ENCODE results near the gene SMIM24. TPM values are rescaled to one million over a fixed set of nuclear protein-coding genes. Genes with fewer than 3 reads are reported as not detected.

SMIM24 gene
- total RNA-seq, 1 experiment from 2014 or later, result 1.9 TPM

DNA sequence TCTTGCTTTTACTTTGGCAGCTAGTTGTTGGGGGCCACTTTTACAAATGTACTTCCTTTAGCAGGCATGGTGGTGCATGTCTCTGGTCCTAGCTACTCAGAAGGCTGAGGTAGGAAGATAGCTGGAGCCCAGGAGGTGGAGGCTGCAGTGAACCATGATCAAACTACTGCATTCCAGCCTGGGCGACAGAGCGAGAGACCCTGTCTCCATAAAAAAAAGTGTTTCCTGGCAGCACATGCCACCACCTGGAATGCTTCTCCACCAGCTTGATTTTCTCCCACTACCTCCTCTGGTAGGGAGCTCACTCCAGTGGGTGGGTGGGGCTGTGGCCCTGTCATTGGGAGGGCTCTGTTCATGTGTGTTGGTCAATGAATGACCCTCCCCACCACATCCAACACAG lies 38.3 kb upstream of the SMIM24 start:
- Histone ChIP-seq H4K20me1 (ENCODE audit: control insufficient read depth, insufficient read depth, insufficient read length) (no peaks in the 10 kb centered on the region), H2BK5ac (ENCODE audit: insufficient read length, low read length) (no peak overlapping the region), H4K5ac (ENCODE audit: insufficient read length, low read depth, low read length) (no peak overlapping the region), H4K8ac (replicated peaks; ENCODE audit: insufficient read length, low read depth, low read length) (no peak overlapping the region), H3K4ac (ENCODE audit: low read depth, low read length) (no peak overlapping the region), H2AFZ (ENCODE audit: low read length) (no peak overlapping the region), H3K18ac (ENCODE audit: insufficient read length, low read depth, low read length) (peak overlapping the region; percentile 19), H3K14ac (ENCODE audit: insufficient read depth, low read length) (peak overlapping the region; percentile 73; the same call in 1 of the 2 replicates), H3K27me3 (ENCODE audit: insufficient read depth, low read length) (no peaks in the 10 kb centered on the region), H2BK20ac (ENCODE audit: low read depth, low read length, poor library complexity, severe bottlenecking) (no peak overlapping the region), H2BK120ac (ENCODE audit: low read depth, low read length, poor library complexity, severe bottlenecking) (no peak overlapping the region), H3K79me2 (ENCODE audit: insufficient read depth, low read length) (no peaks in the 10 kb centered on the region; the same call in 1 of the 2 replicates), H3K23me2 (ENCODE audit: insufficient read length, low read depth, low read length, poor library complexity, severe bottlenecking) (no peaks in the 10 kb centered on the region), H3K9ac (ENCODE audit: extremely low read depth, insufficient read length, low read length) (no peak overlapping the region), H3K4me2 (ENCODE audit: insufficient read depth, insufficient read length, low read length) (peak overlapping the region; percentile 17), H3K23ac (ENCODE audit: insufficient read length, low read depth, low read length) (no peak overlapping the region), H4K91ac (ENCODE audit: insufficient read length, low read depth, low read length) (no peak overlapping the region), H3T11ph (ENCODE audit: low read length) (no peak overlapping the region), H3K79me1 (ENCODE audit: insufficient read depth, low read depth, low read length, poor library complexity, severe bottlenecking) (no peaks in the 10 kb centered on the region), H3K9me3 (ENCODE audit: control insufficient read depth, low read depth, low read length) (no peaks in the 10 kb centered on the region), H2BK12ac (ENCODE audit: insufficient read length, low read depth, low read length) (no peak overlapping the region), H3K4me1 (ENCODE audit: insufficient read depth, low read length) (peaks cover 3% of the 10 kb centered on the region; the same call in 1 of the 2 replicates), H3K56ac (ENCODE audit: insufficient read length, low read depth, low read length) (no peak overlapping the region), H3K27ac (ENCODE audit: insufficient read length, low read depth, low read length) (no peak overlapping the region), H2BK15ac (ENCODE audit: low read depth, low read length) (no peak overlapping the region), H2AK5ac (ENCODE audit: insufficient read length, low read length) (no peak overlapping the region)
- no CpG with 5 or more reads among the region's 2 CpGs for WGBS (ENCODE audit: extremely low coverage, insufficient read length, low lambda C conversion rate)
- DNase-seq, result no peak
- H3K27ac Mint-ChIP-seq, result peak overlapping the region; percentile 63 to 91 (median 83); a peak in 6 of 7 replicates
- H3K9me3 Mint-ChIP-seq, result no peaks in the 10 kb centered on the region; a peak in 1 of 5 replicates
- TF ChIP-seq CTCF (conservative IDR thresholded peaks at IDR 0.05), result no peak
- peaks cover 2 to 15% (median 10%) of the 10 kb centered on the region in 3 experiments; a peak in 6 of 7 replicates for H3K36me3 Mint-ChIP-seq (ENCODE audit: insufficient read depth in 1 of 3, low read depth in 3 of 3)
- H3K4me3 Mint-ChIP-seq, result peak overlapping the region; percentile 38 to 69; a peak in 4 of 5 replicates
- H3K4me1 Mint-ChIP-seq, result peaks cover 36 to 45% of the 10 kb centered on the region in 2 experiments
- H3K27me3 Mint-ChIP-seq (ENCODE audit: low read depth), result no peaks in the 10 kb centered on the region; the same call in 1 of the 2 replicates

Measured in H9 (cell line).